ENCODE measurements around the gene IRF2BPL. TPM values are rescaled to one million over a fixed set of nuclear protein-coding genes. Genes with fewer than 3 reads are reported as not detected.

Gene IRF2BPL
- total RNA-seq, 4 donors from 2014 or later = 31.1 to 70.0 (median 34.4) TPM

GRCh38 chr14:77039285-77040058, 11.0 kb upstream of the IRF2BPL start:
- DNase-seq (ENCODE audit: low spot score) (no peak), ATAC-seq (ENCODE audit: low FRiP score) (no peak)
- no peak for TF ChIP-seq CTCF (IDR thresholded peaks at IDR 0.05)

GRCh38 chr14:77037938-77038568, 9.5 kb upstream of the IRF2BPL start:
- ATAC-seq (ENCODE audit: low FRiP score) (no peak), DNase-seq (ENCODE audit: low spot score) (no peak)
- TF ChIP-seq CTCF (IDR thresholded peaks at IDR 0.05) = no peak

GRCh38 chr14:77037215-77037937, 8.9 kb upstream of the IRF2BPL start:
- ATAC-seq (ENCODE audit: low FRiP score) (no peak), DNase-seq (ENCODE audit: low spot score) (no peak)
- TF ChIP-seq CTCF (IDR thresholded peaks at IDR 0.05) = no peak

- DNase-seq (ENCODE audit: low spot score) = no peak
- ATAC-seq (ENCODE audit: low FRiP score) = no peak
- no peak for TF ChIP-seq CTCF (IDR thresholded peaks at IDR 0.05)
Measured at GRCh38 chr14:77036484-77037214, 8.1 kb upstream of the IRF2BPL start.

- TF ChIP-seq CTCF (IDR thresholded peaks at IDR 0.05) = no peak
- ATAC-seq (ENCODE audit: low FRiP score) = no peak
- DNase-seq (ENCODE audit: low spot score) = no peak
Measured at GRCh38 chr14:77035267-77035666, 6.8 kb upstream of the IRF2BPL start.

GRCh38 chr14:77033622-77034589, 5.4 kb upstream of the IRF2BPL start:
- ATAC-seq (ENCODE audit: low FRiP score) (peak; percentile 69), DNase-seq (ENCODE audit: low spot score) (peak; percentile 69)
- no peak for TF ChIP-seq CTCF (IDR thresholded peaks at IDR 0.05)

Measured in omental fat pad (tissue), 4 donors.